MCF 10A (cell line): ENCODE measurements around the gene PBX1. TPM values are rescaled to one million over a fixed set of nuclear protein-coding genes. Genes with fewer than 3 reads are reported as not detected.
A peak's percentile ranks its signal among the peaks of the same experiment; 100 is the strongest.

Experiments
- BruUV-seq: library from RNA; stranded (reverse); fragments of 400-500 nt; replicated peaks from 2 replicates; lab custom pipeline; 2021; lab: Mats Ljungman, UMichigan
- CTCF ChIA-PET: fragments of 300-600 bp; sonication (Branson Sonifier 250); formaldehyde crosslinking; extraction: SDS; loops from one replicate; lab custom pipeline; 2021; ENCODE audit warnings: antibody characterized with exemption, inconsistent platforms; lab: Yijun Ruan, JAX
- POLR2A ChIA-PET: fragments of 300-600, 350-650 bp; sonication (Branson Sonifier 250); formaldehyde crosslinking; extraction: SDS; loops from one replicate; lab custom pipeline; 2020; ENCODE audit warnings: antibody characterized with exemption, inconsistent platforms; lab: Yijun Ruan, JAX
- DNase-seq: peaks from one replicate; pipeline ENCODE4 v3.0.0-alpha.2; 2018; ENCODE audit not compliant: unreplicated experiment
- H3K27ac Mint-ChIP-seq: one replicate; pipeline ENCODE4 v1.8.0; 2022; ENCODE audit warnings: mild to moderate bottlenecking, low read depth, mixed read lengths; ENCODE audit not compliant: unreplicated experiment
- H3K27me3 Mint-ChIP-seq: one replicate; pipeline ENCODE4 v1.8.0; 2022; ENCODE audit warnings: mixed read lengths; ENCODE audit not compliant: insufficient read depth, unreplicated experiment
- H3K36me3 Mint-ChIP-seq: one replicate; pipeline ENCODE4 v1.8.0; 2022; ENCODE audit warnings: mild to moderate bottlenecking, moderate library complexity, mixed read lengths; ENCODE audit not compliant: insufficient read depth, unreplicated experiment
- H3K4me1 Mint-ChIP-seq: one replicate; pipeline ENCODE4 v1.8.0; 2022; ENCODE audit warnings: mixed read lengths; ENCODE audit not compliant: insufficient read depth, unreplicated experiment
- H3K4me3 Mint-ChIP-seq: one replicate; pipeline ENCODE4 v1.8.0; 2022; ENCODE audit warnings: mild to moderate bottlenecking, moderate library complexity, mixed read lengths; ENCODE audit not compliant: unreplicated experiment
- H3K9me3 Mint-ChIP-seq: one replicate; pipeline ENCODE4 v1.8.0; 2022; ENCODE audit warnings: mixed read lengths; ENCODE audit not compliant: unreplicated experiment
- CTCF ChIP-seq: fragments of 200-600 bp; IDR thresholded peaks from one replicate; pipeline ENCODE4 v1.8.0; 2022; ENCODE audit warnings: antibody characterized with exemption, mild to moderate bottlenecking; ENCODE audit not compliant: unreplicated experiment
- intact Hi-C: fragments of 100-400 bp; cut with micrococcal nuclease; formaldehyde crosslinking; loops from 2 replicates; pipeline ENCODE4 v1.14.1; 2022
- total RNA-seq: library from RNA; stranded (reverse); gene quantifications from 2 replicates; pipeline ENCODE4 v1.2.3, GENCODE V29; 2022

The PBX1 gene
- total RNA-seq, 1 experiment from 2014 or later: 5.8 TPM

DNA sequence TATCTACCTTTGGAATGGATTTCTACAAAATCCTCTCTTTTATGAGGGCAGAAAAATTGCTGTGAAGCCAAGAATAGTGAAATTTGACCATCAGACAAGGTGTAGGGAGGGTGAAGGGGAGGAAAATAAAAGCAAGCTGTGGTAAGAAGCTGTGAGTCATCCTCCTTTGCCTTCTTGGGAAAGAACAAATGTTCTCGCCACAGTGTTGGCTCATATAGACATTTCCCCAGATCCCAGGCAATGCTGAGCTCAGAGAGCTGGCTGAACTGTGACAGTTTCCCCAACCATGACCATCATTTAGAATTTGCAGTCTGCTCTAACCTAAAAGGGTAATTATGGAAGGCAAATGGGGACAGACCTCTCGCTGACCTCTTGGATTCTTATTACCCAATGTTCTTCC lies 235.4 kb downstream of the PBX1 start:
- peak overlapping the region; percentile 3 for H3K4me3 Mint-ChIP-seq
- H3K36me3 Mint-ChIP-seq: no peaks in the 10 kb centered on the region
- POLR2A ChIA-PET: interaction anchor here (0.6 to 1.9 kb wide), 6 partner anchors 10 to 532 kb away, joined by 3 to 5 read pairs (median 3); no protein-coding TSS in a partner anchor
- no TSS peak for BruUV-seq
- TF ChIP-seq CTCF: no peak
- no peaks in the 10 kb centered on the region for H3K27me3 Mint-ChIP-seq
- no peaks in the 10 kb centered on the region for H3K9me3 Mint-ChIP-seq
- peak; percentile 97 for DNase-seq
- CTCF ChIA-PET: interaction anchor here (0.6 to 6.2 kb wide), 9 partner anchors 7 to 399 kb away, joined by 3 to 47 read pairs (median 3); no protein-coding TSS in a partner anchor
- H3K27ac Mint-ChIP-seq: peak overlapping the region; percentile 41
- peaks cover 17% of the 10 kb centered on the region for H3K4me1 Mint-ChIP-seq
- intact Hi-C loops: loop anchor here (1.0 kb wide), 1 partner anchor 279 kb away; no protein-coding TSS in a partner anchor

GRCh38 chr1:164796916-164797315 lies 237.9 kb downstream of the PBX1 start:
- TF ChIP-seq CTCF: no peak
- intact Hi-C loops: no loop called here
- no peak overlapping the region for H3K4me3 Mint-ChIP-seq
- BruUV-seq: no TSS peak
- no peaks in the 10 kb centered on the region for H3K36me3 Mint-ChIP-seq
- no peak for DNase-seq
- no peaks in the 10 kb centered on the region for H3K9me3 Mint-ChIP-seq
- ChIA-PET POLR2A (no interaction called here), CTCF (interaction anchor here (0.5 to 6.2 kb wide), 9 partner anchors 9 to 1263 kb away, joined by 3 to 47 read pairs (median 4); no protein-coding TSS in a partner anchor)
- H3K4me1 Mint-ChIP-seq: peaks cover 17% of the 10 kb centered on the region
- no peak overlapping the region for H3K27ac Mint-ChIP-seq
- H3K27me3 Mint-ChIP-seq: no peaks in the 10 kb centered on the region

DNA sequence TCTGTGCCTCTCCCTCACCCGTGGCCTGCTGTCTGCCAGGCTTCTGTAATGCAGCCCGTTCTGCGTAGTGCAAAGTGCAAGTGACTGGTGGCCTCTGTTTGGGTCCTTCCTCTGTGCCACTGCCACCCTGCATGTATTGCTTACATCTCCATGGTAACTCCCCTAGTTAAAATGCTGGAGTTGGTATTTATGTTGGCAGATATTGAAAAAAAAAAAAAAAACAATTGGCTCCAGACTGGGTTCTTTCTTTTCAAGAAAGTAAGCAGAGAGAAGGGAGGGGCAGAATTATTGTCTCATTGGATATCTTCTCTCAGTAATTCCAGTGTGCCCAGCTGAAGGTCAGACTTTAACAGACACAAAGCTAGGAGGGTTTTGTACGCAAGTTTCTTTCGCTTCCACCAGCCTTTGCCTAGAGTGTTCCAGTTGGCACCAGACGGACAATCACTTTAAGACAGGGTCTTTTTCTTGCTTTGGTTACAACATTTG lies 242.3 kb downstream of the PBX1 start:
- intact Hi-C loops: no loop called here
- POLR2A ChIA-PET: no interaction called here
- DNase-seq: no peak
- H3K9me3 Mint-ChIP-seq: no peaks in the 10 kb centered on the region
- H3K4me3 Mint-ChIP-seq: no peak overlapping the region
- H3K36me3 Mint-ChIP-seq: no peaks in the 10 kb centered on the region
- BruUV-seq: no TSS peak
- no peaks in the 10 kb centered on the region for H3K27me3 Mint-ChIP-seq
- no peak for TF ChIP-seq CTCF
- CTCF ChIA-PET: interaction anchor here (0.6 to 2.1 kb wide), 4 partner anchors 14 to 1707 kb away, joined by 3 to 14 read pairs (median 4); no protein-coding TSS in a partner anchor
- H3K4me1 Mint-ChIP-seq: no peaks in the 10 kb centered on the region
- H3K27ac Mint-ChIP-seq: no peak overlapping the region

DNA sequence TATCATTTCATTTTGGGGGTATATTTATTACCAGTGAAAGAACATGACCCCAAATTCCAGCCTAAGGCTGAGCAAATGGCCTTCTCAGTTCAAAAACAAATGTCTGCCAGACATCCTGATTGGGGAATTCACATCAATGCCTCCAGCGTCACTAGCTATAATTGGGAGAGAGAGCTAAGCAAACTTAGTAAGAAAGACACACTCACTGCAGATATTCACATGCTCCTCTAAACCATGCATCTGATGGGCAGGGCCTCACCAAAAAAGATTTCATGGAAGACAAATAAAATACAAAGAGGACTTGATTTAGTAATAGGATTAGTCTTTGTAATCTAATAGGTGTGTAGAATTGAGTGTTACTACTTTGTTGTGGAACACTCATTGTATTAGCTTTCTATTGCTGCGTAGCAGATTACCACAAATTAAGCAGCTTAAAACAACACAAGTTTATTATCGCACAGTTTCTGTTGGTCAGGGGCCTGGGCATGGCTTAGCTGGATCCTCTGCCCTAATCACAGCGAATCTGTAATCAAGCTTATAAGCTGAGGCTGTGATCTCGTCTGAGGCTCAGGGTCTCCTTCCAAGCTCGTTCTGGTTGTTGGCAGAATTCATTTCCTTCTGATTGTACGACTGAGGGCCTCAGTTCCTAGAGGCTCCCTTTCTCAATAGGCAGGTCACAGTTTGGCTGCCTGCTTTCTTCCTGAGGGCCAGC lies 243.0 kb downstream of the PBX1 start:
- Mint-ChIP-seq H3K4me3 (no peak overlapping the region), H3K4me1 (no peaks in the 10 kb centered on the region), H3K9me3 (no peaks in the 10 kb centered on the region), H3K36me3 (no peaks in the 10 kb centered on the region), H3K27ac (no peak overlapping the region), H3K27me3 (no peaks in the 10 kb centered on the region)
- intact Hi-C loops: no loop called here
- POLR2A ChIA-PET: no interaction called here
- CTCF ChIA-PET: interaction anchor here (0.6 to 2.1 kb wide), 4 partner anchors 15 to 1706 kb away, joined by 3 to 14 read pairs (median 4); no protein-coding TSS in a partner anchor
- no peak for DNase-seq
- TF ChIP-seq CTCF: no peak
- no TSS peak for BruUV-seq
